H1 (cell line): ENCODE data around the gene FAM149B1. TPM values are rescaled to one million over a fixed set of nuclear protein-coding genes. Genes with fewer than 3 reads are reported as not detected.

ENCODE experiments used
- CTCF ChIA-PET: fragments of 300-600 bp; sonication (Branson Sonifier 250); formaldehyde crosslinking; loops from one replicate; lab custom pipeline; 2021; ENCODE audit not compliant: partially characterized antibody; lab: Charles Lee
- POLR2A ChIA-PET: fragments of 300-600 bp; sonication (Branson Sonifier 250); formaldehyde crosslinking; loops from one replicate; lab custom pipeline; 2021; ENCODE audit warnings: inconsistent platforms; ENCODE audit not compliant: partially characterized antibody; lab: Charles Lee
- DNase-seq, 2 experiments: peaks; one replicate each; pipeline versions ENCODE4 v3.0.0 to v3.0.0-alpha.2; 2010 to 2022; ENCODE audit warnings: low spot score in 2 of 2, low read depth in 1 of 2, mixed read lengths in 1 of 2
- FAIRE-seq: peaks from 2 replicates; lab custom pipeline; 2011; peaks lifted over from hg19 to GRCh38; lab: Jason Lieb, UNC
- H2AFZ ChIP-seq: 2 replicates; pipeline ENCODE4 v1.8.1; 2012; ENCODE audit warnings: low read length, inconsistent platforms
- H2AK5ac ChIP-seq: 2 replicates; pipeline ENCODE4 v1.6.1; 2013; ENCODE audit warnings: low read depth, low read length
- H2BK120ac ChIP-seq: replicated peaks from 2 replicates; pipeline ENCODE3; 2013; ENCODE audit warnings: low read depth, low read length, inconsistent platforms
- H2BK12ac ChIP-seq: 2 replicates; pipeline ENCODE4 v1.6.1; 2013; ENCODE audit warnings: low read depth, low read length
- H2BK15ac ChIP-seq: 2 replicates; pipeline ENCODE4 v1.6.1; 2013; ENCODE audit warnings: low read length
- H2BK20ac ChIP-seq: 2 replicates; pipeline ENCODE4 v1.6.1; 2013; ENCODE audit warnings: low read length
- H2BK5ac ChIP-seq: 2 replicates; pipeline ENCODE4 v1.6.1; 2013; ENCODE audit warnings: low read depth, low read length
- H3K14ac ChIP-seq: 2 replicates; pipeline ENCODE4 v1.6.1; 2013; ENCODE audit warnings: inconsistent platforms; ENCODE audit not compliant: insufficient read length
- H3K18ac ChIP-seq: 2 replicates; pipeline ENCODE4 v1.6.1; 2013; ENCODE audit warnings: low read length; ENCODE audit errors: extremely low read depth
- H3K23ac ChIP-seq: 2 replicates; pipeline ENCODE4 v1.6.1; 2013; ENCODE audit warnings: inconsistent platforms; ENCODE audit not compliant: insufficient read length
- H3K23me2 ChIP-seq: 2 replicates; pipeline ENCODE4 v1.6.1; 2013; ENCODE audit warnings: low read depth, low read length
- H3K27ac ChIP-seq: 2 replicates; pipeline ENCODE4 v1.6.1; 2011; ENCODE audit warnings: low read depth, low read length, inconsistent platforms
- H3K27me3 ChIP-seq, 4 experiments: replicated peaks in 1 of 4; 1 replicate in 1 of 4; 2 replicates in 3 of 4; pipeline versions ENCODE4 v1.6.1 to v1.8.1; 2011 to 2013; ENCODE audit warnings: low read length in 3 of 4, mild to moderate bottlenecking in 3 of 4, inconsistent platforms in 2 of 4, mixed read lengths in 2 of 4, moderate library complexity in 1 of 4; ENCODE audit not compliant: control insufficient read depth in 3 of 4, insufficient read depth in 3 of 4; ENCODE audit errors: extremely low read depth in 1 of 4
- H3K36me3 ChIP-seq, 4 experiments: 2 replicates each; pipeline versions ENCODE4 v1.6.1 to v1.8.1; 2011 to 2013; ENCODE audit warnings: mild to moderate bottlenecking in 4 of 4, low read length in 3 of 4, moderate library complexity in 2 of 4, control low read depth in 1 of 4, inconsistent platforms in 1 of 4; ENCODE audit not compliant: insufficient read depth in 4 of 4, control insufficient read depth in 2 of 4
- H3K4ac ChIP-seq: replicated peaks from 2 replicates; pipeline ENCODE3; 2013; ENCODE audit warnings: low read length, low read depth, mixed read lengths, inconsistent platforms; ENCODE audit not compliant: insufficient read length
- H3K4me1 ChIP-seq, 4 experiments: replicated peaks in 1 of 4; 1 replicate in 1 of 4; 2 replicates in 3 of 4; pipeline versions ENCODE4 v1.6.1 to v1.8.1; 2011 to 2013; ENCODE audit warnings: low read length in 3 of 4, inconsistent platforms in 2 of 4, mixed read lengths in 1 of 4; ENCODE audit not compliant: insufficient read depth in 4 of 4, control insufficient read depth in 3 of 4
- H3K4me2 ChIP-seq, 2 experiments: 2 replicates each; pipeline versions ENCODE4 v1.6.1 to v1.8.1; 2011 to 2013; ENCODE audit warnings: low read depth in 2 of 2, low read length in 2 of 2, control low read depth in 1 of 2, inconsistent platforms in 1 of 2, mild to moderate bottlenecking in 1 of 2; ENCODE audit not compliant: insufficient read depth in 1 of 2
- H3K4me3 ChIP-seq, 4 experiments: fragments of 200-600, 300-600 bp in 1 of 4; sonication (generic), shearing (Covaris generic), sonication (Bioruptor Twin) in 1 of 4; 2 replicates each; pipeline versions ENCODE4 v1.5.1 to v1.8.1; 2011 to 2016; ENCODE audit warnings: low read length in 4 of 4, low read depth in 3 of 4, control low read depth in 2 of 4, inconsistent platforms in 2 of 4, mild to moderate bottlenecking in 2 of 4, mixed read lengths in 1 of 4, moderate library complexity in 1 of 4; ENCODE audit not compliant: insufficient read depth in 2 of 4; ENCODE audit errors: extremely low read depth in 1 of 4
- H3K56ac ChIP-seq: replicated peaks from 2 replicates; pipeline ENCODE3; 2013; ENCODE audit warnings: low read depth, mild to moderate bottlenecking, mixed read lengths, low read length, inconsistent platforms; ENCODE audit not compliant: insufficient read length
- H3K79me1 ChIP-seq: 2 replicates; pipeline ENCODE4 v1.6.1; 2013; ENCODE audit warnings: low read depth, low read length, control low read depth
- H3K79me2 ChIP-seq, 2 experiments: 2 replicates each; pipeline versions ENCODE4 v1.6.1 to v1.8.1; 2012 to 2013; ENCODE audit warnings: low read length in 2 of 2, mild to moderate bottlenecking in 2 of 2, inconsistent platforms in 1 of 2; ENCODE audit not compliant: insufficient read depth in 2 of 2, control insufficient read depth in 1 of 2
- H3K9ac ChIP-seq, 4 experiments: replicated peaks in 1 of 4; 1 replicate in 1 of 4; 2 replicates in 3 of 4; pipeline versions ENCODE4 v1.6.1 to v1.8.1; 2011 to 2013; ENCODE audit warnings: low read depth in 3 of 4, low read length in 3 of 4, control low read depth in 2 of 4, mild to moderate bottlenecking in 2 of 4, moderate library complexity in 2 of 4, inconsistent platforms in 1 of 4; ENCODE audit errors: extremely low read depth in 1 of 4
- H3K9me3 ChIP-seq, 2 experiments: 2 replicates each; pipeline versions ENCODE4 v1.6.1 to v1.8.1; 2012 to 2013; ENCODE audit warnings: mild to moderate bottlenecking in 2 of 2, moderate library complexity in 2 of 2, control low read depth in 1 of 2, inconsistent platforms in 1 of 2, low read depth in 1 of 2, low read length in 1 of 2, mixed read lengths in 1 of 2; ENCODE audit not compliant: insufficient read depth in 2 of 2
- H4K20me1 ChIP-seq, 2 experiments: replicated peaks in 1 of 2; 2 replicates each; pipeline versions ENCODE3 to v1.8.1; 2011 to 2013; ENCODE audit warnings: inconsistent platforms in 2 of 2, low read length in 2 of 2, mild to moderate bottlenecking in 1 of 2; ENCODE audit not compliant: insufficient read depth in 2 of 2, control insufficient read depth in 1 of 2
- H4K5ac ChIP-seq: 2 replicates; pipeline ENCODE4 v1.6.1; 2013; ENCODE audit warnings: low read length, low read depth, mixed read lengths, inconsistent platforms; ENCODE audit not compliant: insufficient read length
- H4K8ac ChIP-seq: 2 replicates; pipeline ENCODE4 v1.8.0; 2013; ENCODE audit warnings: mild to moderate bottlenecking, moderate library complexity, low read length, inconsistent platforms; ENCODE audit not compliant: insufficient read depth; ENCODE audit errors: extremely low read depth
- H4K91ac ChIP-seq: replicated peaks from 2 replicates; pipeline ENCODE3; 2013; ENCODE audit warnings: low read length, mixed read lengths, inconsistent platforms; ENCODE audit not compliant: insufficient read length
- BRCA1 ChIP-seq: IDR thresholded peaks from 2 replicates; pipeline ENCODE4 v1.6.1; 2012; ENCODE audit warnings: low read depth, low read length, improper control_type of control experiment
- GTF2F1 ChIP-seq: IDR thresholded peaks from 2 replicates; pipeline ENCODE4 v1.6.1; 2012; ENCODE audit warnings: low read depth, low read length, improper control_type of control experiment, borderline replicate concordance
- JUN ChIP-seq: IDR thresholded peaks from 2 replicates; pipeline ENCODE4 v1.6.1; 2011; ENCODE audit warnings: low read depth, mild to moderate bottlenecking, improper control_type of control experiment, low read length
- JUND ChIP-seq: IDR thresholded peaks from 2 replicates; pipeline ENCODE4 v1.6.1; 2011; ENCODE audit warnings: mild to moderate bottlenecking, improper control_type of control experiment, low read length
- KDM5A ChIP-seq: fragments of 200-600 bp; IDR thresholded peaks from 2 replicates; pipeline ENCODE4 v1.7.1; 2012; ENCODE audit warnings: mild to moderate bottlenecking, low read length, inconsistent platforms, mixed read lengths
- NANOG ChIP-seq: IDR thresholded peaks from 2 replicates; pipeline ENCODE4 v1.6.1; 2011; ENCODE audit warnings: low read length, low read depth, mild to moderate bottlenecking, inconsistent platforms; ENCODE audit not compliant: insufficient read depth, poor library complexity, severe bottlenecking
- RFX5 ChIP-seq: IDR thresholded peaks from 2 replicates; pipeline ENCODE4 v1.6.1; 2011; ENCODE audit warnings: low read depth, low read length, improper control_type of control experiment, borderline replicate concordance
- SRF ChIP-seq: IDR thresholded peaks from 2 replicates; pipeline ENCODE4 v1.6.1; 2011; ENCODE audit warnings: mild to moderate bottlenecking, low read depth, low read length, moderate library complexity
- WGBS, 2 experiments: shearing (Covaris generic) in 1 of 2; methylation state at CpG; one replicate each; pipeline versions ENCODE4 v1.1.6 to v1.1.7; 2013 to 2015; ENCODE audit warnings: low lambda C conversion rate in 2 of 2, mixed read lengths in 2 of 2, inconsistent platforms in 1 of 2, low coverage in 1 of 2, missing lambda C conversion rate in 1 of 2; ENCODE audit not compliant: insufficient replicate concordance in 2 of 2, insufficient coverage in 1 of 2, insufficient read length in 1 of 2; ENCODE audit errors: extremely low coverage in 1 of 2, missing lambda C conversion rate in 1 of 2; 5-methylcytosine and 5-hydroxymethylcytosine counted together
- polyA plus RNA-seq, 7 experiments: library from polyadenylated mRNA; depleted of rRNA in 3 of 7; stranded (reverse) in 5 of 7; unstranded in 2 of 7; fragments of >200 nt in 5 of 7; fragments of 200-250 nt in 2 of 7; gene quantifications; 1 replicate in 5 of 7; 2 replicates in 1 of 7; 4 replicates in 1 of 7; pipeline versions ENCODE4 v1.2.1 to v1.2.3, GENCODE V29; 2011 to 2013; ENCODE audit warnings: missing spikeins in 2 of 7, mixed read lengths in 2 of 7
- total RNA-seq: library from RNA; stranded (reverse); fragmentation: NEBNext Ultra II Directional; extraction: Animal tissue kit (Norgen Biotek cat#: 25700); gene quantifications from 2 replicates; pipeline ENCODE4 v1.2.1, GENCODE V29; 2021
- TF ChIP-seq, protein P1 (sequence below): IDR thresholded peaks from 2 replicates; pipeline ENCODE4 v1.6.1; 2012; ENCODE audit warnings: inconsistent platforms

Gene FAM149B1
- total and polyA plus RNA-seq, 2 of the 8 experiments (the other 6 are each of a cell fraction or from before 2014, with no cell fraction given) = 16.8 to 21.9 TPM

DNA sequence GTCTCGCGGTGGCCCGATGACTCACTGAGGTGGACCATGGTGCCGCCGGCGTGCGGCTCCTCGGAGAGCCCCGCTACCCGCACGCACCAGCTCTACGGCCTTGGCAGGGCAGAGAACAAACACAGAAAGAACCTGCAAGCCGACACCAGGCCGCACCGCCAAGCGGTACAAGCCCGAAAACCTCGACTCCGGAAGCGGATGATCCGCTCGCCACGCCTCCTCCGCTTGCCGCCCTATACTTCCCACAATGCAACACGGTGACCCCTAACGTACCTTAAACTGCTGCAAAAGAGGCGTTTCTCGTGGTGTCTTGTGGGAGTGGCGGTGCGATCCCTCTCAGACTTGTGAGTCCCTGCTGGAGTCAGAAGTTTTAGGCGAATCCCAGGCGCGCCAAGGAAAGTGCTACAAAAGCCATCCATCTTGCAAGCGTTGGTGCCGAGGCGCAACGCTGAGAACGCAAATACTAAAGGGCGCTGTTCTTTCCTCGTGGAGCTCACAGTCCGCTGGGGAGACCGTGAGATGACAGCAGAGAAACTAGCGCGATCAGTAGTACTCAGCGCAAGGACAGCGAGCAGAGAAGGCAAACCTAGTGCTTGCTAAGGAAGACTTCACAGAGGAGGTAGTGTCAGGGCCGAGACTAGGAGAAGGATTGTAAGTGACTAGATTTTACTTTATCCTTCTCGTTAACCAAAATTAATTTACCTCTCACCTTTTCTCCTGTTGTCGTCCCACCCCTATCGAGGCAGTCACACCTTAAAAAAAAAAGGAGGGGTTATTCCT is 84.7 kb downstream of the FAM149B1 start, which contains the start of gene MRPS16:
Gene MRPS16 (minus strand): TSS at position 200 of the 780 bp plus-strand sequence. CDS start 162 bp downstream, at position 38.
- Histone ChIP-seq H2BK15ac (peak within 1 kb of the TSS; percentile 55), H2AFZ (peak within 1 kb of the TSS; percentile 96), H3K56ac (peak within 1 kb of the TSS; percentile 60), H4K8ac (peak within 1 kb of the TSS; percentile 89), H3K36me3 (peaks cover 0 to 18% (median 12%) of the 10 kb centered on the region in 4 experiments; a peak in 3 of 8 replicates), H3K9me3 (no peaks in the 10 kb centered on the region), H3K4ac (peak within 1 kb of the TSS; percentile 25), H3K27ac (peak within 1 kb of the TSS; percentile 91), H3K14ac (no peak within 1 kb of the TSS), H3K4me1 (peaks cover 0 to 4% (median 3%) of the 10 kb centered on the region in 4 experiments; a peak in 4 of 7 replicates), H3K79me2 (peaks cover 3 to 53% of the 10 kb centered on the region in 2 experiments; a peak in 2 of 4 replicates), H3K4me2 (peak within 1 kb of the TSS; percentile 92 to 98), H2AK5ac (peak within 1 kb of the TSS; percentile 93), H2BK12ac (peak within 1 kb of the TSS; percentile 72; the same call in 1 of the 2 replicates), H4K91ac (peak within 1 kb of the TSS; percentile 30), H2BK120ac (no peak within 1 kb of the TSS), H4K20me1 (no peaks in the 10 kb centered on the region), H3K23me2 (peaks cover 7% of the 10 kb centered on the region), H3K18ac (peak within 1 kb of the TSS; percentile 94), H3K79me1 (0 out of 2 replicates have a peak, but pooled peaks cover 3% of the 10 kb centered on the region), H3K27me3 (no peaks in the 10 kb centered on the region), H2BK20ac (no peak within 1 kb of the TSS), H2BK5ac (peak within 1 kb of the TSS; percentile 94), H3K23ac (no peak within 1 kb of the TSS), H3K9ac (peak within 1 kb of the TSS; percentile 94 to 98 (median 96)), H4K5ac (peak within 1 kb of the TSS; percentile 44), H3K4me3 (peak within 1 kb of the TSS; percentile 90 to 99 (median 97))
- FAIRE-seq = peak; percentile 87
- CTCF ChIA-PET = interaction anchor here (0.5 to 4.2 kb wide), 5 partner anchors 11 to 498 kb away, joined by 3 to 18 read pairs (median 3); no protein-coding TSS in a partner anchor
- WGBS, 2 experiments = 1% methylated on average over 51 of the region's 51 CpGs; no CpG with 5 or more reads in 1 of the 2 experiments
- POLR2A ChIA-PET = interaction anchor here (0.7 to 5.1 kb wide), 15 partner anchors 9 to 492 kb away, joined by 3 to 45 read pairs (median 4); partner anchors contain the start of genes ANXA7, CFAP70 and SEC24C
- peak; percentile 88 to 91 for DNase-seq
- TF ChIP-seq GTF2F1 (peak; percentile 46; the same call in 1 of the 2 replicates), JUND (no peak; the same call in 1 of the 2 replicates), KDM5A (no peak), RFX5 (no peak), SRF (no peak), JUN (no peak), BRCA1 (no peak), NANOG (peak; percentile 47)
- TF ChIP-seq, protein P1, sequence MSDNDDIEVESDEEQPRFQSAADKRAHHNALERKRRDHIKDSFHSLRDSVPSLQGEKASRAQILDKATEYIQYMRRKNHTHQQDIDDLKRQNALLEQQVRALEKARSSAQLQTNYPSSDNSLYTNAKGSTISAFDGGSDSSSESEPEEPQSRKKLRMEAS = peak; percentile 79
